Measurements from ENCODE around the gene SUSD3. TPM values are rescaled to one million over a fixed set of nuclear protein-coding genes. Genes with fewer than 3 reads are reported as not detected.

Gene SUSD3
- total RNA-seq, 1 donor from 2014 or later, result 2.4 TPM

DNA sequence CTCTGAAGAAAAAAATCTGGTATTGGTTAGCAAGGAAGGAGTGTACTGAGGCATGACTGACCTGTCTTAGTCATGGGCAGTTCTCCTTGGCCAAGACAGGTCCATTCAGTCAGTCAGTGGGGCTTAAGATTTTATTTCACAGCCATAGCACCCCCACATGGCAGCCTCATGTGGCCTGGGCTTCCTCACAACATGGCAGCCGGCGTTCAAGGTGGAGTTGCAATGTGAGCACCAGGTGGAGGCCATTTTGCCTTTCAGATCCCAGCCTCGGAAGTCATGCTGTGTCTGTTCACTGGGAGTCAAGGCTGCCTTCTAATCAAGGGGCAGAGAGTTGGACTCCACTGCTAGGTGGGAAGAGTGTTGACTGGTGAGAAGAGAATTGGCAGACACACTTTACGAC is 27.2 kb downstream of the SUSD3 start:
- H3K36me3 Mint-ChIP-seq, result peaks cover 1% of the 10 kb centered on the region
- H3K27me3 Mint-ChIP-seq (ENCODE audit: low read depth), result no peaks in the 10 kb centered on the region
- TF ChIP-seq, protein P1, sequence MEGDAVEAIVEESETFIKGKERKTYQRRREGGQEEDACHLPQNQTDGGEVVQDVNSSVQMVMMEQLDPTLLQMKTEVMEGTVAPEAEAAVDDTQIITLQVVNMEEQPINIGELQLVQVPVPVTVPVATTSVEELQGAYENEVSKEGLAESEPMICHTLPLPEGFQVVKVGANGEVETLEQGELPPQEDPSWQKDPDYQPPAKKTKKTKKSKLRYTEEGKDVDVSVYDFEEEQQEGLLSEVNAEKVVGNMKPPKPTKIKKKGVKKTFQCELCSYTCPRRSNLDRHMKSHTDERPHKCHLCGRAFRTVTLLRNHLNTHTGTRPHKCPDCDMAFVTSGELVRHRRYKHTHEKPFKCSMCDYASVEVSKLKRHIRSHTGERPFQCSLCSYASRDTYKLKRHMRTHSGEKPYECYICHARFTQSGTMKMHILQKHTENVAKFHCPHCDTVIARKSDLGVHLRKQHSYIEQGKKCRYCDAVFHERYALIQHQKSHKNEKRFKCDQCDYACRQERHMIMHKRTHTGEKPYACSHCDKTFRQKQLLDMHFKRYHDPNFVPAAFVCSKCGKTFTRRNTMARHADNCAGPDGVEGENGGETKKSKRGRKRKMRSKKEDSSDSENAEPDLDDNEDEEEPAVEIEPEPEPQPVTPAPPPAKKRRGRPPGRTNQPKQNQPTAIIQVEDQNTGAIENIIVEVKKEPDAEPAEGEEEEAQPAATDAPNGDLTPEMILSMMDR (IDR thresholded peaks at IDR 0.05; ENCODE audit: unreplicated experiment), result no peak
- no peak for DNase-seq (ENCODE audit: low spot score in 2 of 2, unreplicated experiment in 2 of 2)
- H3K4me3 Mint-ChIP-seq, result no peak overlapping the region
- H3K4me1 Mint-ChIP-seq, result peaks cover 9% of the 10 kb centered on the region
- H3K27ac Mint-ChIP-seq, result no peak overlapping the region
- no peaks in the 10 kb centered on the region for H3K9me3 Mint-ChIP-seq

- Mint-ChIP-seq H3K36me3 (peaks cover 1% of the 10 kb centered on the region), H3K9me3 (peaks cover 4% of the 10 kb centered on the region), H3K27me3 (ENCODE audit: low read depth) (no peaks in the 10 kb centered on the region), H3K4me1 (peaks cover 14% of the 10 kb centered on the region), H3K27ac (no peak overlapping the region), H3K4me3 (no peak overlapping the region)
- DNase-seq (ENCODE audit: low spot score in 2 of 2, unreplicated experiment in 2 of 2), result no peak
- TF ChIP-seq, protein P1 (IDR thresholded peaks at IDR 0.05; ENCODE audit: unreplicated experiment), result no peak
These were observed 28.1 kb downstream of the SUSD3 start for GRCh38 chr9:93086447-93087224.

- Mint-ChIP-seq H3K4me3 (no peak overlapping the region), H3K27ac (no peak overlapping the region), H3K36me3 (peaks cover 1% of the 10 kb centered on the region), H3K9me3 (peaks cover 4% of the 10 kb centered on the region), H3K27me3 (ENCODE audit: low read depth) (no peaks in the 10 kb centered on the region), H3K4me1 (peaks cover 22% of the 10 kb centered on the region)
- DNase-seq (ENCODE audit: low spot score in 2 of 2, unreplicated experiment in 2 of 2), result no peak
- TF ChIP-seq, protein P1 (IDR thresholded peaks at IDR 0.05; ENCODE audit: unreplicated experiment), result no peak
These were observed 29.6 kb downstream of the SUSD3 start for GRCh38 chr9:93087971-93088655.

- TF ChIP-seq, protein P1 (IDR thresholded peaks at IDR 0.05; ENCODE audit: unreplicated experiment), result no peak
- Mint-ChIP-seq H3K9me3 (peaks cover 4% of the 10 kb centered on the region), H3K27me3 (ENCODE audit: low read depth) (no peaks in the 10 kb centered on the region), H3K4me3 (no peak overlapping the region), H3K27ac (no peak overlapping the region), H3K4me1 (peaks cover 24% of the 10 kb centered on the region), H3K36me3 (peaks cover 1% of the 10 kb centered on the region)
- DNase-seq (ENCODE audit: low spot score in 2 of 2, unreplicated experiment in 2 of 2), result no peak
These were observed 30.1 kb downstream of the SUSD3 start for GRCh38 chr9:93088656-93089015.

- Mint-ChIP-seq H3K4me3 (no peak overlapping the region), H3K27me3 (ENCODE audit: low read depth) (no peaks in the 10 kb centered on the region), H3K9me3 (peaks cover 4% of the 10 kb centered on the region), H3K4me1 (peaks cover 26% of the 10 kb centered on the region), H3K27ac (no peak overlapping the region), H3K36me3 (peaks cover 1% of the 10 kb centered on the region)
- TF ChIP-seq, protein P1 (IDR thresholded peaks at IDR 0.05; ENCODE audit: unreplicated experiment), result no peak
- DNase-seq (ENCODE audit: low spot score in 2 of 2, unreplicated experiment in 2 of 2), result no peak
These were observed 30.5 kb downstream of the SUSD3 start for GRCh38 chr9:93089024-93089423.
